OCI-LY7 (cell line): Measurements from ENCODE around the gene MUC21. TPM values are rescaled to one million over a fixed set of nuclear protein-coding genes. Genes with fewer than 3 reads are reported as not detected.

Source experiments
- Bru-seq: library from RNA; stranded (reverse); fragments of 400-500 nt; gene quantifications from one replicate; lab custom pipeline; 2021; lab: Mats Ljungman, UMichigan
- BruChase-seq, 2 experiments: library from RNA; stranded (reverse); fragments of 400-500 nt; gene quantifications; one replicate each; lab custom pipeline; 2021; lab: Mats Ljungman, UMichigan
- BruUV-seq: library from RNA; stranded (reverse); fragments of 400-500 nt; replicated peaks from 2 replicates; lab custom pipeline; 2021; lab: Mats Ljungman, UMichigan
- CTCF ChIA-PET: fragments of 300-600 bp; sonication (Branson Sonifier 250); formaldehyde crosslinking; loops from one replicate; lab custom pipeline; 2022; ENCODE audit warnings: antibody characterized with exemption; ENCODE audit not compliant: unreplicated experiment; lab: Charles Lee
- POLR2A ChIA-PET: fragments of 300-600 bp; sonication (Branson Sonifier 250); formaldehyde crosslinking; loops from one replicate; lab custom pipeline; 2022; ENCODE audit warnings: antibody characterized with exemption; lab: Charles Lee
- DNase-seq: peaks from one replicate; pipeline ENCODE4 v3.0.0-alpha.2; 2015; ENCODE audit warnings: low spot score
- H2AFZ ChIP-seq: fragments of 200-600 bp; sonication (generic), shearing (Covaris generic); 2 replicates; pipeline ENCODE4 v1.6.1; 2014; ENCODE audit warnings: mild to moderate bottlenecking, antibody characterized with exemption, low read length, moderate library complexity
- H3K27ac ChIP-seq: fragments of 200-600 bp; sonication (generic); 2 replicates; pipeline ENCODE4 v1.5.1; 2014; ENCODE audit warnings: mixed run types, low read depth, mild to moderate bottlenecking, moderate library complexity, low read length, inconsistent platforms; ENCODE audit not compliant: poor library complexity, severe bottlenecking
- H3K36me3 ChIP-seq: fragments of 200-600 bp; sonication (generic); 2 replicates; pipeline ENCODE4 v1.6.1; 2014; ENCODE audit warnings: mild to moderate bottlenecking, antibody characterized with exemption, low read length, moderate library complexity, mixed read lengths; ENCODE audit not compliant: insufficient read depth
- H3K4me1 ChIP-seq: fragments of 200-600 bp; sonication (generic); 2 replicates; pipeline ENCODE4 v1.5.1; 2014; ENCODE audit warnings: mild to moderate bottlenecking, low read length; ENCODE audit not compliant: insufficient read depth, poor library complexity, severe bottlenecking
- H3K4me2 ChIP-seq: fragments of 200-600 bp; sonication (generic); 2 replicates; pipeline ENCODE4 v1.6.1; 2014; ENCODE audit warnings: mild to moderate bottlenecking, low read length
- H3K4me3 ChIP-seq: fragments of 200-600 bp; sonication (generic); 2 replicates; pipeline ENCODE4 v1.5.1; 2014; ENCODE audit warnings: mild to moderate bottlenecking, low read depth, low read length; ENCODE audit not compliant: poor library complexity, severe bottlenecking
- H3K79me2 ChIP-seq: fragments of 200-600 bp; sonication (generic); 2 replicates; pipeline ENCODE4 v1.6.1; 2016; ENCODE audit warnings: low read depth, mild to moderate bottlenecking, low read length, moderate library complexity, mixed read lengths; ENCODE audit not compliant: insufficient read depth
- H3K9me2 ChIP-seq: fragments of 200-600 bp; sonication (generic); 2 replicates; pipeline ENCODE4 v1.6.1; 2016; ENCODE audit warnings: mild to moderate bottlenecking, low read length, mixed read lengths; ENCODE audit not compliant: insufficient read depth
- H3K9me3 ChIP-seq: fragments of 200-600 bp; sonication (generic); 2 replicates; pipeline ENCODE4 v1.6.1; 2014; ENCODE audit warnings: mild to moderate bottlenecking, mixed run types, low read length, mixed read lengths
- H4K20me1 ChIP-seq: fragments of 200-600 bp; sonication (generic); 2 replicates; pipeline ENCODE4 v1.6.1; 2014; ENCODE audit warnings: mild to moderate bottlenecking, antibody characterized with exemption, low read length, moderate library complexity, mixed read lengths; ENCODE audit not compliant: insufficient read depth
- CTCF ChIP-seq: fragments of 200-600 bp; sonication (generic); conservative IDR thresholded peaks from 2 replicates; pipeline ENCODE4 v1.5.1; 2014; ENCODE audit warnings: mild to moderate bottlenecking, antibody characterized with exemption, low read length, moderate library complexity, mixed read lengths
- EZH2phosphoT487 ChIP-seq: fragments of 200-600 bp; sonication (generic); IDR thresholded peaks from 2 replicates; pipeline ENCODE4 v1.6.1; 2018; ENCODE audit warnings: low read depth, borderline replicate concordance, mild to moderate bottlenecking, mixed run types, antibody characterized with exemption, low read length, moderate library complexity, mixed read lengths
- intact Hi-C: fragments of 100-400 bp; cut with micrococcal nuclease; formaldehyde crosslinking; loops from one replicate; pipeline ENCODE4 v1.10.0; 2022; ENCODE audit not compliant: unreplicated experiment
- long read RNA-seq: library from polyadenylated mRNA; stranded (forward); transcript quantifications from one replicate; pipeline ENCODE4 v2.0.0, GENCODE V29; 2022
- total RNA-seq, 2 experiments: library from RNA; depleted of rRNA in 1 of 2; stranded (reverse); fragments of >200 nt in 1 of 2; shearing (Covaris generic) in 1 of 2; gene quantifications; 2 replicates each; pipeline ENCODE4 v1.2.3, GENCODE V29; 2014 to 2022

MUC21 gene
- total RNA-seq (2014; rRNA removed; shearing (Covaris generic)): not detected in 2 replicates
- not detected in 2 replicates for total RNA-seq (2022)
- Bru-seq, nascent RNA: not detected
- BruChase-seq, experiment 1, labeled RNA remaining after a 6-hour chase: not detected
- BruChase-seq, experiment 2, labeled RNA remaining after a 2-hour chase: not detected
- long read RNA-seq: 0 reads

- intact Hi-C loops: no loop called here
- H2AFZ ChIP-seq: no peak within 1 kb of the TSS
- TF ChIP-seq EZH2phosphoT487 (no peak), CTCF (no peak)
- no peaks in the 10 kb centered on the region for H4K20me1 ChIP-seq
- DNase-seq: no peak
- ChIA-PET POLR2A (interaction anchor here (1.2 kb wide), 1 partner anchor 20 kb away, joined by 3 read pairs; no protein-coding TSS in a partner anchor), CTCF (no interaction called here)
- H3K36me3 ChIP-seq: no peaks in the 10 kb centered on the region
- no peaks in the 10 kb centered on the region for H3K9me2 ChIP-seq
- no TSS peak for BruUV-seq
- no peaks in the 10 kb centered on the region for H3K79me2 ChIP-seq
- H3K4me1 ChIP-seq: no peaks in the 10 kb centered on the region
- H3K9me3 ChIP-seq: no peaks in the 10 kb centered on the region
- no peak within 1 kb of the TSS for H3K4me2 ChIP-seq
- no peak within 1 kb of the TSS for H3K27ac ChIP-seq
- no peak within 1 kb of the TSS for H3K4me3 ChIP-seq
These were observed at the start of gene MUC21 for GRCh38 chr6:30983439-30983838. TSS of gene MUC21 (plus strand) at chr6:30983718. CDS start at chr6:30983959, 241 bp downstream.

GRCh38 chr6:30935018-30935417, 48.5 kb upstream of the MUC21 start:
- H4K20me1 ChIP-seq: no peaks in the 10 kb centered on the region
- intact Hi-C loops: no loop called here
- DNase-seq: no peak
- H3K9me3 ChIP-seq: no peaks in the 10 kb centered on the region
- no TSS peak for BruUV-seq
- H3K9me2 ChIP-seq: no peaks in the 10 kb centered on the region
- H3K4me2 ChIP-seq: no peak overlapping the region
- no peak overlapping the region for H3K4me3 ChIP-seq
- H3K36me3 ChIP-seq: no peaks in the 10 kb centered on the region
- no peaks in the 10 kb centered on the region for H3K4me1 ChIP-seq
- TF ChIP-seq EZH2phosphoT487: no peak
- no peak for TF ChIP-seq CTCF
- no peaks in the 10 kb centered on the region for H3K79me2 ChIP-seq
- no peak overlapping the region for H2AFZ ChIP-seq
- ChIA-PET POLR2A (no interaction called here), CTCF (no interaction called here)
- no peak overlapping the region for H3K27ac ChIP-seq

GRCh38 chr6:30937265-30937664, 46.3 kb upstream of the MUC21 start:
- Histone ChIP-seq H3K9me3 (no peaks in the 10 kb centered on the region), H4K20me1 (no peaks in the 10 kb centered on the region), H3K4me3 (no peak overlapping the region), H2AFZ (no peak overlapping the region), H3K27ac (no peak overlapping the region), H3K79me2 (no peaks in the 10 kb centered on the region), H3K4me1 (no peaks in the 10 kb centered on the region), H3K9me2 (no peaks in the 10 kb centered on the region), H3K36me3 (no peaks in the 10 kb centered on the region), H3K4me2 (no peak overlapping the region)
- ChIA-PET POLR2A (no interaction called here), CTCF (no interaction called here)
- intact Hi-C loops: no loop called here
- TF ChIP-seq EZH2phosphoT487 (no peak), CTCF (no peak)
- DNase-seq: no peak
- no TSS peak for BruUV-seq
